ENCODE results near the gene GLRA1. TPM values are rescaled to one million over a fixed set of nuclear protein-coding genes. Genes with fewer than 3 reads are reported as not detected.

The GLRA1 gene
- not detected for polyA plus RNA-seq (ENCODE audit: insufficient read length)

- DNase-seq = peak; percentile 57
Observed at GRCh38 chr5:151924564-151925301, at the start of gene GLRA1. TSS of gene GLRA1 (minus strand) at chr5:151924851. CDS start at chr5:151924549, 302 bp downstream.

GRCh38 chr5:151970885-151971284 is 46.2 kb upstream of the GLRA1 start:
- no peak for DNase-seq

GRCh38 chr5:151967865-151968264 is 43.2 kb upstream of the GLRA1 start:
- no peak for DNase-seq

- no peak for DNase-seq
Observed at GRCh38 chr5:151966046-151966445, 41.4 kb upstream of the GLRA1 start.

- DNase-seq = no peak
Observed at GRCh38 chr5:151964471-151964870, 39.8 kb upstream of the GLRA1 start.

- no peak for DNase-seq
Observed at GRCh38 chr5:151961557-151961956, 36.9 kb upstream of the GLRA1 start.

GRCh38 chr5:151958111-151958510 is 33.5 kb upstream of the GLRA1 start:
- DNase-seq = peak; percentile 2

- DNase-seq = no peak
Observed at GRCh38 chr5:151956725-151957124, 32.1 kb upstream of the GLRA1 start.

- DNase-seq = no peak
Observed at GRCh38 chr5:151954255-151954654, 29.6 kb upstream of the GLRA1 start.

- DNase-seq = no peak
Observed at GRCh38 chr5:151953833-151954232, 29.2 kb upstream of the GLRA1 start.

- DNase-seq = no peak
Observed at GRCh38 chr5:151952238-151952637, 27.6 kb upstream of the GLRA1 start.

- DNase-seq = no peak
Observed at GRCh38 chr5:151950706-151951105, 26.1 kb upstream of the GLRA1 start.

- no peak for DNase-seq
Observed at GRCh38 chr5:151949701-151950308, 25.2 kb upstream of the GLRA1 start.

- no peak for DNase-seq
Observed at GRCh38 chr5:151949113-151949512, 24.5 kb upstream of the GLRA1 start.

GRCh38 chr5:151947931-151948608 is 23.4 kb upstream of the GLRA1 start:
- no peak for DNase-seq

GRCh38 chr5:151937851-151938250 is 13.2 kb upstream of the GLRA1 start:
- DNase-seq = no peak

- no peak for DNase-seq
Observed at GRCh38 chr5:151935135-151935695, 10.6 kb upstream of the GLRA1 start.

- no peak for DNase-seq
Observed at GRCh38 chr5:151931260-151931659, 6.6 kb upstream of the GLRA1 start.

- DNase-seq = no peak
Observed at GRCh38 chr5:151926188-151926587, 1.5 kb upstream of the GLRA1 start.

GRCh38 chr5:151925340-151925739 is 689 bp upstream of the GLRA1 start:
- DNase-seq = no peak

- no peak for DNase-seq
Observed at GRCh38 chr5:151923866-151924476, 680 bp downstream of the GLRA1 start.

- no peak for DNase-seq
Observed at GRCh38 chr5:151921916-151922315, 2.7 kb downstream of the GLRA1 start.

GRCh38 chr5:151917904-151918303 is 6.7 kb downstream of the GLRA1 start:
- no peak for DNase-seq
